ENCODE data around the gene PPP2R2D.
"Not testable (repeated sequence)": the region's sequence is repeated elsewhere in the genome, so short reads cannot be mapped to it uniquely, and the experiment has no call there.

The PPP2R2D gene

DNA sequence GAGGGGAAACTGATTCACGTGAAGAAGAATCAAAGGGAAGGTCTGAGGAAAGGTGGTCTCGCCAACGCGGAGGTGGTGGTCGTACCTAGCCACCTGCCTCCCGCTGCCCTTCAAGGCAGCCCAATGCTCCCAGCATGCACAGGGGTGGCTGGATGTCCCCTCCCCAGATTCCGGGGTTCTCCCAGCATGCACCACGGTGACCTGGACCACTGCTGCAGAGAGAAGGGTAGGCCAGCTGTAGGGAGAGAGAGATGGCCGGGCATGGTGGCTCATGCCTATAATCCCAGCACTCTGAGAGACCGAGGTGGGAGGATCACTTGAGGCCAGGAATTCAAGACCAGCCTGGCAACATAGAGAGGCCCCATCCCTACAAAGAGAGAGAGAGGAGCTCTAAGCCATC, 32.4 kb upstream of the PPP2R2D start:
- no peak for DNase-seq

DNA sequence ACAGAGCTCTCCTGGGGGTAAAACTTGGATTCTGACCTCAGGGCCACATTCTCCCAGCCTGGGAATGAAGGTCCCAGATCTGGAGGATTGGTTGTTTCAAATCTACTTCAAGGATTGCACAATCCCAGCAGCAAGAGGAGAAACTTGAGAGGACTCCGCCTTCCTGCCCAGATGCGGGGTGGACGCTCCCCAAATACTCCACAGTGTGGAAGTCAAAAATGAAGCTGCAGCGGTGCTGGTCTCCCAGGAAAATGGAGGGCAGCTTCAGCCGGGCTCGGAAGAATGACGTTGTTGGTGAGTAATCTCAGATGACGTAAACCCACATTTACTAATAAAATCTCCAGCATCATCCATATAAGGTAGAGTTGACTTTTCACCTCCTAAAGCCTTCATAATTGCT, 31.5 kb upstream of the PPP2R2D start:
- DNase-seq, result no peak

DNA sequence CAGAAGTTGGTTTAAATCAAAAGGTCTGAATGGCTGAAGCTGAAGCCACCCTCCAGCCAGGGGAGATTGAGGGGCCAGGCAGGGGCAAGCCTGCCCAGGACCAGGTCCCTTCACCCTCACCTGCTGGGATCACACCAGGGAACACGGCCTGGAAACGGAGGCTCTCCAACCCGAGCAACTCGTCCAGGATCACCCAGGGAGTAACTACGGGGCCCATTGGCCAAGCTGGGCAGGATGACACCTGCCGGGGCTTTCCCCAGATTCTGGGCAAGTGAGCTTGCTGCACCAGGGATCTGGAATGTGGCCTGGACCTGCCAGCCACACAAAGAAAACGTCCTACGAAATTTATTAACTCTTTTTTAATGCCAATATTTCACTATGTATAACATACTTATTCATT, 30.4 kb upstream of the PPP2R2D start:
- no peak for DNase-seq

DNA sequence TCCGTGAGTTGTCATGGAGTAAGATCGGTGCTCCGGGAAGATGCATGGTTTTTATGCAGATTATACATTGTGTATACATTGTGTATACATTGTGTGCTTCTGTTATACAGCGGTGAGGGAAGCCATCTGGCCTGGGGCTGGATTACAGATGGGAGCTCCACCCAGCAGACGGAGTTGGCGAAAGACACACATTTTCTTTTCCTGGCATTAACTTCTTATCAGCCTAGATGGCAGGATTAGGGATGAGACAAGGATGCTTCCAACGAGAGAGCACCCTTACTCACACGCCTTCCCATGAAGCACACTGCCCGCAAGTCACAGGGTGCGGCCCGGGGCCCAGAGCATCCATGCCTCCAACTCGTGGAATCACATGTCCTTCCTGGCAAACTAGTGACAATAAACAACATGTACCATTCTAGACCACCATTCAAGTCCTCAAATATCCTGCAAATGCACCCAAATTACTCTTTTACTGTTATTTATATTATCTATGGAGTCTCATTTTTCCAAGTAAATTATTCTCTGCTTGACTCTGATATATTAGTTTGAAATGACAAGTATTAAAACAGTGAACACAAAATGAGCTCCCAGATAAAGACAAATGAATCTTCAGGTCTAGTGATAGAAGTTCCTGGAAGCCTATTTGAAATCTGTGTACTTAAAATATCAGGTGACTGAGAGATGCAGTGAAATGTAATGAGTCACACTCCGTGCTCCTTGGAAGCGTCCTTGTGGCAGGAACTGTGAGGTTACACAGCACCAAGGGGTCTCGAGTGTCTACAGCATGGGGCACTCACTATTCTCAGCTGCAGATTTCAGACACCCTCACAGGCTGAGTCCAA, 29.8 kb upstream of the PPP2R2D start:
- DNase-seq, result no peak

DNA sequence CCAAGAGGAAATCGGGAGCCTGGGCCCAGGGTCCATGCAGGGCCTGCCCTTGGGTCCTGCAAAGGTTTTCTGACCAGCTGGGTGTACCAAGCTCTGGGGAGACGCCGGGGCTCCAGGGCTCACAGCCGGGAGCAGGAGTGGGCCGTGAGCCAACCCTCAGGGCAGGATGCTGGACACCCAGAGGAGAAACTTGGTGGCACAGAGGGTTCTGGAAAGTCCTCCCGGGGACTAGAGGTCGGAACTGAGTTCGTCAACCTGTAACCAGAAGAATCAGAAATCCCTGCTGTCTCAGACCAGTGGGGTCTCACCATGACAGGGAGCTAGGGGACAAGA, 29.2 kb upstream of the PPP2R2D start:
- DNase-seq, result no peak

DNA sequence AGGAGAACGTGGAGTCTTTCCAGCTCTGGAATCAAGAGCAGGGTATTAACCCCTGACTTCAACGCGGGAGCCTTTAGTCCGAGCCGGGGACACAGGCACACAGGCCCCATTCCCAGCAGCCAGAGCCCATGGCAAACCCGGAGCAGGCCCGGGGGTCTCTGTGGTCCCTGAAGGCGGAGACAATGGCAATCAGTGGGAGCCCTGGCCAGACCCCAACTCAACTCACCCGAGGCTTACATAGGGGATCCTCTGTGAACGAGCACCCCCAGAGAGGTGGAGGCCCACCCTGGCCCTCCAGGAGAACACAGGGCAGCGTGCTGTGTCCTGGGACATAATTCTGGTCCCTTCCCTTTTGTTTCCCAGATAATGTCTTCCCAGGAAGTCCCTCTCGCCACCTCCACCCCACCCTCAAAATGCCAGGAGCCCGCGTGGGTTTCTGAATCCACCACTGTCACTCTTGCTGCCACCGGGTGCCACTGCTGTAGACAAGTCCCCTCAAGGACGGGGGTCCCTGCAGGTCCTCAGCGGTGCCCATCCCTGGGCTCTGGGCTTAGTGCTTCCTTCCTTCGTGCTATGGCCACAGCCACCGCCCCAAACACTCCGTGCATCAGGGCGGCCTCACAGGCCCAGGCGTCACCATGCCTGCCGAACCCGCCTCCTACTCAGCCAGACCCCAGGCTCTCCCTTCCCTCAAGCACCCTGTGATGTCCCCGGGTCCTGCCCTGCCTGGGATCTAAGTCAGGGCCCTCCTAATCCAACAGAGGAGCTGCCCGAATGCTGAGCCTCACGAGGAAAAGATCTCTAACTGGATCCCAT, 28.6 kb upstream of the PPP2R2D start:
- DNase-seq, result no peak

DNA sequence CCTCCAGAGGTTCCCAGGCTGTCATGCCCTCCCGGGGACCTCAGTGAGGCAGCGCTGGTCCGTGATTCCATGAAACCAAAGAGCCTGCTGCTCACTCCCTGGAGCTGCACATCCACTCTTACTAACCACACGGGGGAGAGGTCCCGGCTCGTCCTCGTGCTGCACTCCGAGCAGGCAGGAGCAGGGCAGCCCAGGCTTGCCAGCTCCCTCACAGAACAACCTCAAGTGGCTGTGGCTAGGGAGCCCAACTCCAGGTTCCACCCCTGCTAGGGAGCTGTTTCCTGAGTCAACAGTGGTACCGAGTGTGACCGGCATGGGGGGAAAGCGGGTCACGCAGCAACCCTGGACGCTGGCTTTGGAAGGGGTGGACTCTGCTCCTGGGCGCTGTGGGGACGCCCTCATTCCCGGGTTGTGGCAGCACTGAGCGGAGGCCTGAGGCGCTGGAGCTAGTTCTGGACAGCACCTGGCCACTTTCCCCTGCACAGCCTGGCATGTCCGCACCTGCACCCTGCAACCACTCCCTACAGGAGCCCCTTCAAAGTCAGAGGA, 27.9 kb upstream of the PPP2R2D start:
- no peak for DNase-seq

DNA sequence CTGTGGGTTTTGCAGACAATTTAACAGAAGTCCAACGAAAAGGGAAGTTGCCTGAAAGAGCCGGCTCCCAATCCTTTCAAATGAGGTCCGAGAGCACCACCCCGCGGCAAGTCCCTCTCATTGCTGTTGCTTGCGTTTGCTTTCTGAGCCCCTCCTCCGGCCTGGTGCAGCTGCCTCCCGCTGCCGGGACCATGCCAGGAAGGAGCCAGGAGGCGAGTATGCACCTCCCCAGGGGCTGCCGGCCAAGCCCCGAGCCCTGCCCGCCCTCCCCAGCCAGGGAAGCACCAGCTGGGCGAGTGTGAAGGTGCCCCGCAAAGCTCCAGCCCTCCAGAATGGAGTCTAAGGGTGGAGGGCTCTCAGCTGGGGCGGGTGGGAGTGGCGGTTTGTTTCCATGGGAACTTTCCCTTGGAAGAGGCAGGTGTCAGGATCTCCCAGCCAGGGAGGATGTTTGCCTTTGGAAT, 25.8 kb upstream of the PPP2R2D start:
- peak; percentile 23 for DNase-seq

DNA sequence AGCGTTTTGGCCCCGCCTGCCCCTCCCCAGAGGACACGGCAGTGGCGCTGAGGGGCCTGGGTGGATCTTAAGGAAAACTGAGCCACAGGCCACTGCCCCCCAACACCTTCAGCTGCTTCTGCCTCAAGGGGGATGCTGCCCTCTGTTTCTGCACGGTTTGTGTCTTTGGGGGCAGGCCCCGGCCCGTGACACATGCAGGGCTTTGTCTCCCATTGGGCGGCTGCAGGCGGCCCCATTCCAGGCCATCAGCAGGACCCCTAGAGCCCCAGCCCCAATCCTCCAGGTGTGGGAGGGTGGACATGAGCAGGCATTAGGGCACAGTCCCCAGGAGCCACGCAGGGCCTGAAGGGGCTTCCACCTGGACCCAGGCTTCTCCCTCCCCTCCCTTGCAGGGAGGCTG, 25.3 kb upstream of the PPP2R2D start:
- no peak for DNase-seq

DNA sequence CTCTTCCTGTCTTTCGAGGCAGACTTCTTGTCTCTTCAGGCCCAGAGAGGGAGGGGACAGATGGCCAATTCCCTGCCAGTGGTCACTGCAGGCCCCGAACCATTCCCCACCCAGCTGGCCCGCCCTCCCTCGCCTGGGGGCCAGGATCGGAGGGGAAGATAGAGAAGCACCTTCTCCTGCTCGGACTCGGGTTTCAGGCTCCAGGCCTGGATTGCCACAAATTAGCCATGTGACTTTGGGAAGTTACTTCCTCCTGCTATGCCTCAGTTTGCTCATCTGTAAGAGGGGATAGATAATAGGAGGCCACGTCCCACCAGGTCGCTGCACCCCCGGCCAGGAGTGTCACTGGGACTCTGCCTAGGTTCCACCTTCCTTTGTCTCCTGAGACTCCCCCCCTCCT, 24.8 kb upstream of the PPP2R2D start:
- no peak for DNase-seq

DNA sequence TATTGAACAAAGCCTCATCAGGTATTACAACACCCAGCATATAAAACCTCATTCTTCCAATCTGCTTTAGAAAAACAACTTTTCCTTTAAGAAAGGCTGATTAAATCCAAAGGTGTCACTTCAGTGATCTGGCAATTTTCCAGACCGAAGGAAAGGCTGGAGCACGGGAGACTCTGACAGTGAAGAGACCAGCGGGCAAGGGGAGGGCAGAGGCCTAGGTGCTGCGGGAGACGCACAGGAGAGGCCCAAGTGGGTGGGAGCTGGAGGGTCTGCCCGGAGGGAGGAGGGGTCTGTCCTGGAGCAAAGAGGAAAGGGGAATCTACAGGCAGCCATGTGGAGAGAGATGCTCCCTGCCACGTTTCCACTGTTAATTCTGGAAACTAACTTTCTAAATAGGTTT, 24.3 kb upstream of the PPP2R2D start:
- DNase-seq, result no peak

DNA sequence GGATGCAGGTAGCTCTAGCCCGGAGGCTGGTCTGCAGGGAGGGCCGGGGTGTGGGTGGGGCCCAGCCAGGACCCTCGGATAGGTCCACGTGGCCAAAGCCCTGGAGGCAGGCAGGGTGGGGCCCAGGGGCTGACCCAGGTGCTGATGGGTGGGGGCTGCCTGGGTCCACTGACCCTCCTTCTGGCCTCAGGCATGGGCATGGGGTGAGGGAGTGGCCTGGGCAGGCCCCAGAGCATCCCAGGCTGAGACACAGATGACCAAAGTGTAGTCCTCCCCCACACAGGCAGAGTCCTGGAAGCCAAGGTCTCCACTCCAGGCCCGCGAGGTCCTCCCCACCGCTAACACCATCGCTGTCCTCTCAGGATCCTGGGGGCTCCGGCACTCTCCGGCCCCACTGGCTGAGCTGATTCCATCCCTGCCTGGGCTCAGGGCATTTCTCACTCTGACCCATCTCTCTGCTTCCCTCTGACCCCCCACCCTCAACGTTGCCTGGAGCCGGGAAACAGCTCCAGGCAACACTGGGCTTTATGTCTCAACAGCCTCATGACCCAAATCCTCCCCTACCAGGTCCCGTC, 20.7 kb upstream of the PPP2R2D start:
- no peak for DNase-seq

DNA sequence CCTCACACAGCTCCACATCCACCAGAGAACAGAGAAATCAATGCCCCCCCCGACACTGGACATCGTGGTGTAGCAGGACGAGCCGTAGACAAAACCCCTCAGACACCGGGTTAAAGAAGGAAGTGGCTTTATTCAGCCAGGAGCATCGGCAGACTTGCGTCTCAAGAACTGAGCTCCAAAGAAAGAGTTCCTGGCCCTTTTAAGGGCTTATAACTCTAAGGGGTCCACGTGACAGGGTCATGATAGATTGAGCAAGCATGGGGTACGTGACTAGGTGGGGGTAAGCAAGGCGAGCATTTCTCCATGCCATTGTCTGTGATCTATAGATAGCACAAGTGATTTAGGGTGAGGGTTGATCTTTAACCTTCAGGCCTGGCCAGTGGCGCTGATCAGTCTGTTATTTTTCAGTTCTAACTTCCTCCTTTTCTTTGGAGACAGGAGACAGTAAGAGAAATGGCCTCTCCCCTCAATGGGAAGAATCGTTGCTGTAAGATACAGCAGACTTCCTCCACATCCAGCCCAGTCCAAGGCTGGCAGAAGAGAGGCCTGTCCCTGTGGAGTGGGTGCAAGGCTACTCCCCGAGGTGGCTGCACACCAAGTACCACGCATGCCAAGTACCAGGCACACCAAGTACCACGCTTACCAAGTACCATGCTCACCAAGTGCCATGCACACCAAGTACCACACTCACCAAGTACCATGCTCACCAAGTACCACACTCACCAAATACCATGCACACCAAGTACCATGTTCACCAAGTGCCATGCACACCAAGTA, 19.5 kb upstream of the PPP2R2D start:
- no peak for DNase-seq

DNA sequence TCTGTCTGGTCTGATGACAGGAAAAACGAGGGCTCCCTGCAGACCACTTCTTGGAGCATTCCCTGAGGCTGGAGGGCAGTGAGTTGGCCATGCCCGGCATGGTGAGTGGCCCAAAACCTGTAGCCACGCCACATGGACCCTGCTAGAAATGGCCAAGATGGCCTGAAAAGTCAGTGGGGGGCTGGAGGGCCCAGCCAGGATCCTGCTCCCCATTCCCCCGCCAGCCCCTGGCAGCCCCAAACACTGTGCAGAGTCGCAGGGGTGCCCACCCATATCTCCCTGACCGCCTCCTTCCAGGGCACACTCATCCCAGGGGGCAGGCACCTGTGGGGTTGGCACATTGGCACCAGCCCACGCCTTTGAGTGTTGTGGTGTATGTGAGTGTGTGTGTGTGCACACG, 18.7 kb upstream of the PPP2R2D start:
- no peak for DNase-seq

DNA sequence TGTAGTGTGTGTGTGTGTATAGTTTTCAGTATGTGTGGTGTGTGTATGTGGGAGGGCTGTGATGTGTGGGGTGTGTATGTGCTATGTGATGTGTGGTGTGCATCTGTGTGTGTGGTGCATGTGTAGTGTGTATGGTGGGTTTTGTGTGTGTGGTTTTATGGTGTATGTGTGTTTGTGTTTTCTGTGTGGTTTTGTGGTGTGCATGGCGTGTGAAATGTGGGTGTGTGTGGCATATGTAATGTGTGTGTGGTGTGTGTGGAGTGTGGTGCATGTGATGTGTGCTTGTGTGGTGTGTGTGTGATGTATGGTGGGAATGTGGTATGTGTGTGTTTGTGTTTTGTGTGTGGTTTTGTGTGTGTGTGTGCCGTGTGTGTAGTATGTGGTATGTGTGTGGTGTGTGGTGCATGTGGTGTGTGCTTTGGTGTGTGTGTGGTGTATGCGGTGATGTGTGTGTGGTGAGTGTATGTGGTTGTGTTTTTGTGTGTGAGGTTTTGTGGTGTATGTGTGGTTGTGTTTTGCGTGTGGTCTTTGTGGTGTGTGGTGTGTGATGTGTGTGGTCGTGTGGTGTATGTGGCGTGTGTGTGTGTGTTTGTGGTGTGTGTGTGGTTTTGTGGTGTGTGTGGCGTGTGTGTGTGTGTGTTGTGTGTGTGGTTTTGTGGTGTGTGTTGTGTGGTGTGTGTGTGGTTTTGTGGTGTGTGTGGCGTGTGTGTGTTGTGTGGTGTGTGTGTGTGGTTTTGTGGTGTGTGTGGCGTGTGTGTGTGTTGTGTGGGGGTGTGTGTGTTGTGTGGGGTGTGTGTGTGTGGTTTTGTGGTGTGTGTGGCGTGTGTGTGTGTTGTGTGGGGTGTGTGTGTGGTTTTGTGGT, 18.0 kb upstream of the PPP2R2D start:
- no peak for DNase-seq

DNA sequence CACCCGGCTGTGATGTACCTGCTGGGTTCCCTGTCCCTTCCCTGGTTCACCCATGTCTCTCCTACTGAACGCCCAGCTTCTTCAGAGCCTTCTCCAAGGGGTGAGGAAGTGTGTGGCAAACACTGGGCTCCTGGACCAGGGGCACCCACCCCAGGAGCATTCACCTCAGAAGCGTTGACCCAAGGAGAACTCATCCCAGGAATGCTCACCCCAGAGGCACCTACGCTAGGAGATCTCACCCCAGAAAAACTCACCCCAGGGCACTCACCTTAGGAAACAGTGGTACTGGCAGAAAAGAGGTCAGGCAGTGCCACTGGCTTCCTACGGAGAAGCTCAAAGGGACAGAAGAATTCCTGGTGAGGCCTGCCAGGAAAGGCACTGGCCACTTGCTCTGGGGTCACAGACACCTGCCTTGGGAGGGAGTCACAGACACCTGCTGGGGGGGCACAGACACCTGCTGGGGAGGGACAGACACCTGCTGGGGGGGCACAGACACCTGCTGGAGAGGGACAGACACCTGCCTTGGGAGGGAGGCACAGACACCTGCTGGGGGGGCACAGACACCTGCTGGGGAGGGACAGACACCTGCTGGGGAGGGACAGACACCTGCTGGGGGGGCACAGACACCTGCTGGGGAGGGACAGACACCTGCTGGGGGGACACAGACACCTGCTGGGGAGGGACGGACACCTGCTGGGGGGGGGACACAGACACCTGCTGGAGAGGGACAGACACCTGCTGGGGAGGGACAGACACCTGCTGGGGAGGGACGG, 17.0 kb upstream of the PPP2R2D start:
- DNase-seq, result not testable (repeated sequence)

DNA sequence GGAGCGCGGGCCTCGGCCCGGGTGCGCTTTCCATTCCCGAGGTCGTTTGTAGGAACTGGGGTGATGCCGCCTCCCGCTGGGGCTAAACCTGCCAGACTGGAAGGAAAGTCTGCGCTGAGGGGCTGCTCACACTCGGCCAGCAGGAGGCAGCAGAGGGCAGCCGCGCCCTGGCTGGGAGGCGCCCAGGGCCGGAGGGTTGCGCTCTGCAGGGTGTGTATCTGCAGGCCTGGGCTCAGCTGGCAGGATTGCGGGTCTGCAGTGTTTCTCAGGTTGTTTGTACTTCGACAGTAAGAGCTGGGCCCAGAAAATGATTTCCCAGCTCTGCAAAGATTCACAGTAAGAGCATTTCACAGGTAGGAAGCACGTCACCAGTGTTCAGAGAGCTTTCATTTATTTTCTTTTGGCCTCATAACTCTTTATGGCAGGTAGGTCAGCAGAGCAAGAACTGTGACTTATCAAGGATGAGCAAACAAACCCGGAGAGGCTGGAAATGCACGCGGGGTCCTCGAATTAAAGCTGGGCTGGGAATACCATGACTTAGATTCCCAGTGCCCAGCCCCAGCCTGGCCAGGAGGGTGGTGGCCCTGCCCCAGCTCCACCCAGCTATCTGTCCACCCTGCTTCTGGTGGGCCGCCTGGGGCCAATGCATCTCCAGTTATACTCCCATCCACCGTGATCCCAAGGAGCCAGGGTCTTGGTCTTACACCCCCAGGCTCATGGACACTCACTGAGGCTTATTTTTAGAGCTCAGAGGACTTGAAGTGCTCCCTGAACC, 15.2 kb upstream of the PPP2R2D start:
- peak; percentile 88 for DNase-seq

DNA sequence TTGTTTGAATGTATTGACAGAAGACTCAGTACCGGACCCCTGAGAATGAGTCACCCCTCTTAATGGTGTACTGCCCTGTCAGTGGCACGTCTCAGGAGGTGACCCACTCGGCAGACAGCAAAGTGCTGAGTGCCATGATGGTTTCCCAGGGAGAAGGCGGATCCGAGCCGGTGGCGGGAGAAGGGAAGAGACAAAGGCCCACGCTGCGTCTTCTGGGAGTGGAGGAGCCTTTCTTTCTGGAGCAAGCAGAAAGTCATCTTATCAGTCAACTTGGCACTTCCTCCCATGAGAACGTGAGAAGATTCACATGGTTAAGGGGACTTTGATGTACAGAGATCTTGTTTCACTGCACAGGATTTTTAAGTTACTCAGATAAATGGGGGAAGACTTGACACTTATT, 14.6 kb upstream of the PPP2R2D start:
- DNase-seq, result no peak

DNA sequence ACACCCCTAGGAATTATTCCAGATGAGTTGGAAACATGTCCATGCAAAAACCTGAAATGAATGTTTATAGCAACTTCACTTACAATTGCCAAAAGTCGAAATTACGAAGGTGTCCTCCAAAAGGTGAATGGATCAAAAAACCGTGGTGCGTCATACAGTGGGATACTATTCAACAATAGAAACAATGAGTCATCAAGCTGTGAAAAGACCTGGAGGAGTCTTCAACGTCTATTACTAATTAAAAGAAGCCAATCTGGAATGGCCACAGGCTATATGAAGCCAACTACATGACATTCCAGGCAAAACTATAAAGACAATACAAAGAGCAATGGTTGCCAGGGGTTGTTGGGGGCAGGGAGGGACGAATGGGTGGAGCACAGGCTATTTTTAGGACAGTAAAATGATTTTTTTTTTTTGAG, 12.6 kb upstream of the PPP2R2D start:
- no peak for DNase-seq

DNA sequence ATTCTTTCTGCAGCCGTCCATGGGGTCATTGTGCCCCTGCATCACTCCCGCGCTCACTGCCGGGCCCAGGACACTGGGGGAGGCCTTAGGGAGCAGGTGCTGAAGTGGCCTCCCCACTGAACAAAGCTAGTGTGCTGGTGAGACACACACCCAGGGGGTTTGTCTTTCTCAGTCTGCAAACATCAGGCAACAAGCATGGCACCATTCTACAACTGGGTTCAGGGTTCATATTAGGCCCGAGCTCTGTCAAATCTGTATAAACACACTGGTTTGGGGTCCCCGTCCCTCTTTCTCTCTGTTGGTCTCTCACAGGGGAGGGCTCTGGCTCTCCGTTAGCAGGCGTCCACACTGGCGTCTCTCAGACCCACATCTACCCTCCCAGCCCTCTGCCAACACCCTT, 11.1 kb upstream of the PPP2R2D start:
- DNase-seq, result no peak
